Measurements from ENCODE around the gene MAP3K12. TPM values are rescaled to one million over a fixed set of nuclear protein-coding genes. Genes with fewer than 3 reads are reported as not detected.
A peak's percentile ranks its signal among the peaks of the same experiment; 100 is the strongest.

Gene MAP3K12
- total and polyA plus RNA-seq, 12 donors, result 2.9 to 19.4 (median 4.8) TPM

DNA sequence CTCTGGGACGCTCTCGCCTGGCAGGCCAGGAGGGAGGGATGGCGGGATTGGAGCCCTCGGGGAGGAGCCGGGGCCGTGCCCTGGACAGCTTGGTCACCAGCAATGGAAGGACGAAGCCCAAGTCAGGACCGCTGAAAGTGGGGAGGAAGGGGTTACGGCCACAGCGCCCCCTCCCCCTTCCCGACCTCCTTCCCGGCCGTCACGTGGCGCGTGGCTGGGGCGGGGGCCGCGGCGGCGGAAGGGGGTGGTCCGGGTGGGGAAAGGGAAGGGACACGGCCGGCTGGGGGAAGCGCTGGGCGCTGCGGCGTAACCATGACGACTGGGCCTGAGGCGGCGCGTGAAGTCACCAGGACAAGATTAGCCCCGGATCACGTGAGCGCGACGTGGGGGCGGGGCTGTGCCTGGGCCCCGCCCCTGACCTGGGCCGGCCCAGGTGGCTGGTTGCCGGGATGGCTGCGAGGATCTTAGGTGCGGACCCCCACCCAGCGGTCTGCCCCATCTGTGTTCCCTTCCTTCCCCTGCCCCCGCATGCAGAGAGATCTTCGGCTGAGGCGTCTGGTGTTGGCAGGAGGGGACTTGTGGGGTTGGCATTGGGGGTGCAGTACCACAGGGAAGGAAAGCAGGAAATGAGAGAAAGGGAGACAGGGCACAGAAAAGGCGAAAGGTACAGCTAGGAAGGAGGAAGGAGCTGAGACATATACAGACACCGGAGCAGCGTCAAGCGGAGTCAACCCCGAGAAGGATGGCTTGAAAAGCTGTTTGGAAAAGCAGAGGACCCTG, 6.2 kb downstream of the MAP3K12 start:
- WGBS, 2 donors, result 2% methylated on average over 40 to 51 of the region's 52 CpGs
- DNase-seq, result peak; percentile 89 to 92
- H3K4me1 ChIP-seq, result peaks cover 0 to 48% (median 26%) of the 10 kb centered on the region in 9 donors
- ATAC-seq, result peak; percentile 92 to 95 (median 94)
- no peaks in the 10 kb centered on the region for H3K27me3 ChIP-seq
- H3K9me3 ChIP-seq, result no peaks in the 10 kb centered on the region
- peaks cover 0 to 5% (median 0%) of the 10 kb centered on the region in 9 donors for H3K36me3 ChIP-seq
- intact Hi-C loops (cut with DNase I), result loop anchor here in 4 of 10 donors (2.0 to 5.0 kb wide), 3 partner anchors 14 to 41 kb away; partner anchors contain the start of gene PCBP2 (in 2 of the 4)
- TF ChIP-seq, protein P1, sequence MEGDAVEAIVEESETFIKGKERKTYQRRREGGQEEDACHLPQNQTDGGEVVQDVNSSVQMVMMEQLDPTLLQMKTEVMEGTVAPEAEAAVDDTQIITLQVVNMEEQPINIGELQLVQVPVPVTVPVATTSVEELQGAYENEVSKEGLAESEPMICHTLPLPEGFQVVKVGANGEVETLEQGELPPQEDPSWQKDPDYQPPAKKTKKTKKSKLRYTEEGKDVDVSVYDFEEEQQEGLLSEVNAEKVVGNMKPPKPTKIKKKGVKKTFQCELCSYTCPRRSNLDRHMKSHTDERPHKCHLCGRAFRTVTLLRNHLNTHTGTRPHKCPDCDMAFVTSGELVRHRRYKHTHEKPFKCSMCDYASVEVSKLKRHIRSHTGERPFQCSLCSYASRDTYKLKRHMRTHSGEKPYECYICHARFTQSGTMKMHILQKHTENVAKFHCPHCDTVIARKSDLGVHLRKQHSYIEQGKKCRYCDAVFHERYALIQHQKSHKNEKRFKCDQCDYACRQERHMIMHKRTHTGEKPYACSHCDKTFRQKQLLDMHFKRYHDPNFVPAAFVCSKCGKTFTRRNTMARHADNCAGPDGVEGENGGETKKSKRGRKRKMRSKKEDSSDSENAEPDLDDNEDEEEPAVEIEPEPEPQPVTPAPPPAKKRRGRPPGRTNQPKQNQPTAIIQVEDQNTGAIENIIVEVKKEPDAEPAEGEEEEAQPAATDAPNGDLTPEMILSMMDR (IDR thresholded peaks at IDR 0.05), result peak in 3 of 9 donors; percentile 30 to 40 (median 30)
- peak overlapping the region; percentile 4 to 66 (median 60) for H3K4me3 ChIP-seq
- H3K27ac ChIP-seq, result peak overlapping the region in 9 of 10 donors; percentile 53 to 92 (median 86)

DNA sequence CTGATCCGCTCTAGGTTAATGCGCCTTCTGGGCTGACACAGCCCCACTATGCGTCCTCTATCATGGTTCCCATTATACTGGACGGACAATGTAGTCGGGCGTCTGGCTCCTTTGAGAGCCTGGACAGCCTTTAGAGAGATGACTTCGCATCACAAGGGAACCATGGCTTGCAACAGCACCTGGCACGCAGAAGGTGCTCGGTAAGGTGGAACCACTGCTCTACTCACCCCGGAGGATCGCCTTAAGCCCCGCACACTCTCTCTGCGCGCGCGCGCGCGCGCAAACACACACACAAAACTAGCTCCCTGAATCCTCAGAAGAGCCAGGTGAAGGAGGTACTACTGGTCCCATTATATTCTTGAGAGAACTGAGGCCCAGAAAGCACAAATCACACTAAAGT, 7.1 kb downstream of the MAP3K12 start:
- WGBS, 2 donors, result 46 to 61% methylated on average over 20 of the region's 20 CpGs
- peak overlapping the region in 9 of 10 donors; percentile 53 to 92 (median 86) for H3K27ac ChIP-seq
- peaks cover 0 to 13% (median 0%) of the 10 kb centered on the region in 9 donors for H3K36me3 ChIP-seq
- DNase-seq (no peak), ATAC-seq (peak in 2 of 8 donors; percentile 0)
- TF ChIP-seq, protein P1 (IDR thresholded peaks at IDR 0.05), result no peak
- H3K27me3 ChIP-seq, result no peaks in the 10 kb centered on the region
- H3K4me1 ChIP-seq, result peaks cover 0 to 42% (median 26%) of the 10 kb centered on the region in 9 donors
- H3K9me3 ChIP-seq, result no peaks in the 10 kb centered on the region
- H3K4me3 ChIP-seq, result peak overlapping the region in 9 of 10 donors; percentile 31 to 66 (median 61)
- intact Hi-C loops (cut with DNase I), result loop anchor here in 4 of 10 donors (2.0 to 5.0 kb wide), 3 partner anchors 13 to 40 kb away; partner anchors contain the start of gene PCBP2 (in 2 of the 4)

DNA sequence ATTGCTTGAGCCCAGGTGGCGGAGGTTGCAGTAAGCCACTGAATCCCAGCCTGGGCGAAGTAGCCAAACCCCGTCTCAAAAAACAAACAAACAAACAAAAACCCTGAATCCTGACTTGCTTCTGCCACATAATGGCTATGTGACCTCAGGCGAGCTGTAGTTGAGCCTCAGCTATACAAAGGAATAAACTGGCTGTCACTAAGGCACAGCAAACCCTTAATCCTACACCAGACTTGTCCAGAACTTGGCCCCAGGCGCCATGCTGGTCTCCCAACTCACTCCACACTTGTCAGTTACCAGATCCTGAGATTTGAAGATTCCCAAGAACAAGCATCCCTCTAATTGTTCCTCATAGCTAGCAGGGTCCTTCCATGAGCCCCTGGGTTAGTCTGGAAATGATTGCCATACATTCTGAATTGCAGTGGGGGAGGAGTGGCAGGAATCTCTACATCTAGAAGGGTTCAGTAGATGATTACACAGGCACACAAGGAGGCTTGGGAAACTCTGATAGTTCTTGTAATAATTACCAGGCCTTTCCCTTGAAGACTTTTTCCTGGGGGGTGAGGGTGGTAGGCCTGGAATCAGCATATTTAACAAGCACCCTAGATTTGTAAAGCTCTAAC, 9.9 kb downstream of the MAP3K12 start:
- TF ChIP-seq, protein P1 (IDR thresholded peaks at IDR 0.05), result no peak
- ATAC-seq (no peak), DNase-seq (no peak)
- H3K4me3 ChIP-seq, result no peak overlapping the region
- peaks cover 0 to 27% (median 16%) of the 10 kb centered on the region in 9 donors for H3K4me1 ChIP-seq
- peaks cover 0 to 41% (median 18%) of the 10 kb centered on the region in 9 donors for H3K36me3 ChIP-seq
- H3K27ac ChIP-seq, result no peak overlapping the region
- WGBS, 2 donors, result 94 to 99% methylated on average over 5 of the region's 5 CpGs
- H3K27me3 ChIP-seq, result no peaks in the 10 kb centered on the region
- no peaks in the 10 kb centered on the region for H3K9me3 ChIP-seq
- intact Hi-C loops (cut with DNase I), result no loop called here

DNA sequence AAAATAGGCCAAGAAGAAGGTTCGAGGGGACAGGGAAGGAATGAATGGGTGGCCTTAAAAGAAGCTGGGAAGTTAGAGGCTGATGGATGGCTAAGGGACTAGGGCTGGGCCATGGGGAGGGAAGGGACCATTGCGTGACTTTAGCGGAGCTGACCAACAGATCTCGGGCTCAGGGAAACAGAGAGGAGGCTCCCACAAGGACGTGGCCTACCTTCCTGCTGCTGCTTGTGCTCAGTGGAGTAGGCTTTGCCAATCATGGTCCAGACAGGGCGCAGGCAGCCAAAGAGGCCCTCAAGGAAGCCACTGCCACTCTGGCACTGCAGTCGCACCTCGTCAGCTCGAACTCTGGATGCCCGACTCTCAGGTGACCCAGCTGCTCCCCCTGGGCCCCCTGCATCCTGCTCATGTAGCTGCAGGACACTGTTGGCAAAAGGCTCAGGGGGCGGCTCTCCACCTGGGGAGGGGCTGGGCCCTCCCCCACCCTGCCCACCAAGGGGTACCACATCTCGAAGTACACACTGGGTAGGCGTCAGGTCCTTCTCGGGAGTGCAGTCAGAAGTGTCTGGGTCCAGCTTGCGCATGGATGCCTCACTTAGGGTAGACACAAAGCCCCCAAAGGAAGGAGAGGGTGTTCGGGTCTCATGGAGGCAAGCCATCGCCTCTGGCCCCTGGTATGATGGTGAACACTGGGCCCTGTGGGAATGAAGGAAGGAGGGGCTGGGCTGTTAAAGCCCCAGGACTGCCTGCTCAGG, 12.3 kb downstream of the MAP3K12 start:
- 84 to 85% methylated on average over 17 of the region's 17 CpGs for WGBS, 2 donors
- Histone ChIP-seq H3K36me3 (peaks cover 0 to 66% (median 41%) of the 10 kb centered on the region in 9 donors), H3K27ac (no peak overlapping the region), H3K9me3 (no peaks in the 10 kb centered on the region), H3K4me1 (peaks cover 0 to 16% (median 6%) of the 10 kb centered on the region in 9 donors), H3K27me3 (no peaks in the 10 kb centered on the region), H3K4me3 (no peak overlapping the region)
- ATAC-seq (no peak), DNase-seq (no peak)
- intact Hi-C loops (cut with DNase I), result no loop called here
- TF ChIP-seq, protein P1 (IDR thresholded peaks at IDR 0.05), result no peak

Data from heart right ventricle (tissue), 16 donors.